GM21526 (cell line): ENCODE measurements around the gene PRPF19.

Experiments used
- ATAC-seq: cut with Tn5 transposase; IDR thresholded peaks from one replicate; pipeline ENCODE4 v1.9.1; 2021; ENCODE audit warnings: moderate library complexity; ENCODE audit not compliant: unreplicated experiment, low FRiP score

PRPF19 gene

GRCh38 chr11:60862171-60862570 is 44.2 kb downstream of the PRPF19 start:
- ATAC-seq = no peak

GRCh38 chr11:60860943-60861342 is 45.4 kb downstream of the PRPF19 start:
- no peak for ATAC-seq

- ATAC-seq = no peak
Measured at GRCh38 chr11:60859616-60860250, 46.7 kb downstream of the PRPF19 start.

- no peak for ATAC-seq
Measured at GRCh38 chr11:60858731-60859464, 47.5 kb downstream of the PRPF19 start.

GRCh38 chr11:60858236-60858635 is 48.1 kb downstream of the PRPF19 start:
- ATAC-seq = no peak

GRCh38 chr11:60857378-60858232 is 48.8 kb downstream of the PRPF19 start:
- ATAC-seq = no peak

- no peak for ATAC-seq
Measured at GRCh38 chr11:60855726-60856633, 50.4 kb downstream of the PRPF19 start, which contains the start of gene PTGDR2. Gene PTGDR2, minus strand, starts transcription at chr11:60855950. Its CDS starts 2,228 bp downstream, at chr11:60853722.

- no peak for ATAC-seq
Measured at GRCh38 chr11:60854847-60855725, 51.3 kb downstream of the PRPF19 start.

- no peak for ATAC-seq
Measured at GRCh38 chr11:60854140-60854846, 52.1 kb downstream of the PRPF19 start.

GRCh38 chr11:60852982-60853950 is 53.1 kb downstream of the PRPF19 start:
- ATAC-seq = no peak

GRCh38 chr11:60852117-60852981 is 54.0 kb downstream of the PRPF19 start:
- no peak for ATAC-seq

GRCh38 chr11:60851327-60852104 is 54.9 kb downstream of the PRPF19 start:
- no peak for ATAC-seq

- no peak for ATAC-seq
Measured at GRCh38 chr11:60849641-60850520, 56.5 kb downstream of the PRPF19 start.

GRCh38 chr11:60848714-60849151 is 57.7 kb downstream of the PRPF19 start:
- ATAC-seq = no peak

- no peak for ATAC-seq
Measured at GRCh38 chr11:60847896-60848295, 58.5 kb downstream of the PRPF19 start.
